IMR-90 (cell line): ENCODE results near the gene RNF224.

Source experiments
- CEBPB ChIP-seq: IDR thresholded peaks from 2 replicates; pipeline ENCODE4 v1.6.1; 2012; ENCODE audit warnings: low read depth, low read length, improper control_type of control experiment
- MAFK ChIP-seq: IDR thresholded peaks from 2 replicates; pipeline ENCODE4 v1.6.1; 2012; ENCODE audit warnings: low read depth, low read length, improper control_type of control experiment
- MXI1 ChIP-seq: IDR thresholded peaks from 2 replicates; pipeline ENCODE4 v1.6.1; 2012; ENCODE audit warnings: low read depth, mild to moderate bottlenecking, low read length, moderate library complexity, borderline replicate concordance
- TF ChIP-seq, protein P1 (sequence below): conservative IDR thresholded peaks from 2 replicates; pipeline ENCODE4 v1.5.1; 2012; ENCODE audit warnings: mild to moderate bottlenecking, low read depth, low read length, improper control_type of control experiment

DNA sequence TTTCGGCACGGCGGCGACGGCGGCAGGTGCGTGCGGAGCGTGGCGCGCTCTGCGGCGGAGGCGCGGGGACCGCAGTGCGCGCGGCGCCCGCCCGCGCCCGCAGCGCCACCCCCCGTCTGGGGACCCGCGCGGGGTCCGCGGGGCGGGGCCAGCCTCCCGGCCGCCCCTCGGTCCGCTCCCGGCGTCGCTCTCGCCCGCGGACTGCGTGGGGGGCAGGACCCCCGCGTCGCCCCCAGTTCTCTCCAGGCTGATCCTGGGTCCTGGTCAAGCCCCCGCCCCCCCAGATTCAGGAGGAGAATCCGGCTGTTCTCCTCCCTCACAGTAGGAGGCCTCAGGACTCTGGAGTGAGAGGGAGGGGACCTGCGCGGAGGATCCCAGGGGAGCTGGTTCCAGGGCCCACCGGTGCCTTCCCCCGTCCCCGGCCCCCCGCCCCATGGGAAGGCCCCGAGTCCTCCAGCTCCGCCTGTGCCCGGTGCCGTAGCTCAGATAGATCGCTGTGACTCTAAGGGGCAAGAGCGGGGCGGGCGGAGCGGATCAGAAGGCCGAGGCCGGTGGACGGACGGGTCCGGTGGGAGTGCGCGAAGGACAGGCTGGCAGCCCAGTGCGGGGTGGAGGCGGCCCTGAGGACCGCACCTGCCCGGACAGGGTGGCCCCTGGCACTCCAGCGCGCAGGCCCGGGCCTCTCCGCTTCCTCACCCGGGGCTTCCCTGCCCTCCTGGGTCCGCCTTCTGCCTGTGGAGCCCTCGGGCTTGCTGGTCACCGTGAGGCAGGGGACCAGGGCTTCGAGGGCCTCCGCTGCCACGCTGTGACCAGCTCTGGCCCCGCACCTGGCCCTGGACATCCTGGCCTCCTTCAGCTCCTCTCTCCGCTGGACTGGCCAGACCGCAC, 4.9 kb upstream of the RNF224 start, which contains the start of gene RNF208:
- TF ChIP-seq, protein P1, sequence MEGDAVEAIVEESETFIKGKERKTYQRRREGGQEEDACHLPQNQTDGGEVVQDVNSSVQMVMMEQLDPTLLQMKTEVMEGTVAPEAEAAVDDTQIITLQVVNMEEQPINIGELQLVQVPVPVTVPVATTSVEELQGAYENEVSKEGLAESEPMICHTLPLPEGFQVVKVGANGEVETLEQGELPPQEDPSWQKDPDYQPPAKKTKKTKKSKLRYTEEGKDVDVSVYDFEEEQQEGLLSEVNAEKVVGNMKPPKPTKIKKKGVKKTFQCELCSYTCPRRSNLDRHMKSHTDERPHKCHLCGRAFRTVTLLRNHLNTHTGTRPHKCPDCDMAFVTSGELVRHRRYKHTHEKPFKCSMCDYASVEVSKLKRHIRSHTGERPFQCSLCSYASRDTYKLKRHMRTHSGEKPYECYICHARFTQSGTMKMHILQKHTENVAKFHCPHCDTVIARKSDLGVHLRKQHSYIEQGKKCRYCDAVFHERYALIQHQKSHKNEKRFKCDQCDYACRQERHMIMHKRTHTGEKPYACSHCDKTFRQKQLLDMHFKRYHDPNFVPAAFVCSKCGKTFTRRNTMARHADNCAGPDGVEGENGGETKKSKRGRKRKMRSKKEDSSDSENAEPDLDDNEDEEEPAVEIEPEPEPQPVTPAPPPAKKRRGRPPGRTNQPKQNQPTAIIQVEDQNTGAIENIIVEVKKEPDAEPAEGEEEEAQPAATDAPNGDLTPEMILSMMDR: no peak
- TF ChIP-seq CEBPB (no peak), MXI1 (no peak), MAFK (no peak)
